ENCODE results near the gene HES6. TPM values are rescaled to one million over a fixed set of nuclear protein-coding genes. Genes with fewer than 3 reads are reported as not detected.

The HES6 gene
- total and polyA plus RNA-seq, 8 donors: 4.9 to 22.7 (median 16.0) TPM

DNA sequence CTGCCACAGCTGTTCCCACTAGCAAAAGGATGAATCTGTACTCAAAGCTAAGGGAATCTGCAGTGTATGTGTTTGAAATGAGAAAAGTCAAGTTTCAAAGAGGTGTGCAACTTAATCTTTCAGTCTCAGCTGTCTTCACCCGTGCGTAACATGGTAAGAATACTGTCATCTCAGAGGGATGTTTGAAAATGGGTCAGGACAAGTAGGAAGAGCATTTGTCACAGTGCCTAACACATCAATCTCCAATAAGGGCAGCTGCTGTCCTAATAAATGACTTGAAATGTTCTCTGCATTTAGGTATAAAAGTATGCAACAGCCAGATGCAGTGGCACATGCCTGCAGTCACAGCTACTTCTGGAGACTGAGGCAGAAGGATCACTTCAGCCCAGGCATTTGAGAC, 49.4 kb downstream of the HES6 start:
- Histone ChIP-seq H3K9me3 (no peaks in the 10 kb centered on the region), H3K27ac (no peak overlapping the region), H3K4me1 (no peaks in the 10 kb centered on the region), H3K4me3 (no peak overlapping the region), H3K27me3 (no peaks in the 10 kb centered on the region), H3K36me3 (peaks cover 2 to 83% (median 24%) of the 10 kb centered on the region in 3 donors)
- intact Hi-C loops (cut with DNase I): no loop called here
- DNase-seq (no peak), FAIRE-seq (no peak), ATAC-seq (no peak)
- 91 to 93% methylated on average over 2 of the region's 2 CpGs for WGBS, 2 donors
- TF ChIP-seq, protein P1, sequence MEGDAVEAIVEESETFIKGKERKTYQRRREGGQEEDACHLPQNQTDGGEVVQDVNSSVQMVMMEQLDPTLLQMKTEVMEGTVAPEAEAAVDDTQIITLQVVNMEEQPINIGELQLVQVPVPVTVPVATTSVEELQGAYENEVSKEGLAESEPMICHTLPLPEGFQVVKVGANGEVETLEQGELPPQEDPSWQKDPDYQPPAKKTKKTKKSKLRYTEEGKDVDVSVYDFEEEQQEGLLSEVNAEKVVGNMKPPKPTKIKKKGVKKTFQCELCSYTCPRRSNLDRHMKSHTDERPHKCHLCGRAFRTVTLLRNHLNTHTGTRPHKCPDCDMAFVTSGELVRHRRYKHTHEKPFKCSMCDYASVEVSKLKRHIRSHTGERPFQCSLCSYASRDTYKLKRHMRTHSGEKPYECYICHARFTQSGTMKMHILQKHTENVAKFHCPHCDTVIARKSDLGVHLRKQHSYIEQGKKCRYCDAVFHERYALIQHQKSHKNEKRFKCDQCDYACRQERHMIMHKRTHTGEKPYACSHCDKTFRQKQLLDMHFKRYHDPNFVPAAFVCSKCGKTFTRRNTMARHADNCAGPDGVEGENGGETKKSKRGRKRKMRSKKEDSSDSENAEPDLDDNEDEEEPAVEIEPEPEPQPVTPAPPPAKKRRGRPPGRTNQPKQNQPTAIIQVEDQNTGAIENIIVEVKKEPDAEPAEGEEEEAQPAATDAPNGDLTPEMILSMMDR (IDR thresholded peaks at IDR 0.05): no peak

Other genes with a start within 250 kb of the HES6 start
- gene SCLY, start 179.0 kb downstream of the HES6 start, total RNA-seq: 10 to 100 TPM; 16.7 to 33.5 (median 29.0) TPM
- 10 to 100 TPM; 13.8 to 17.1 TPM for gene SCLY, start 179.0 kb downstream of the HES6 start, polyA plus RNA-seq
- gene ESPNL, start 139.7 kb downstream of the HES6 start, total RNA-seq: under 1 TPM in 5 of 6 donors, not detected in 1; 0.05 to 0.72 (median 0.12) TPM
- gene ESPNL, start 139.7 kb downstream of the HES6 start, polyA plus RNA-seq: under 1 TPM; 0.38 to 0.42 TPM
- gene KLHL30, start 101.4 kb downstream of the HES6 start, total RNA-seq: under 1 TPM in 4 of 6 donors, not detected in 2; 0.03 to 0.14 (median 0.11) TPM
- under 1 TPM; 0.08 to 0.12 TPM for gene KLHL30, start 101.4 kb downstream of the HES6 start, polyA plus RNA-seq
- under 1 TPM in 4 of 6 donors, not detected in 2; 0.14 to 0.88 (median 0.54) TPM for gene ERFE, start 81.1 kb downstream of the HES6 start, total RNA-seq
- 1 to 10 TPM in 1 of 2 donors, under 1 TPM in 1; 0.61 to 4.9 TPM for gene ERFE, start 81.1 kb downstream of the HES6 start, polyA plus RNA-seq
- gene ILKAP, start 36.3 kb downstream of the HES6 start, total RNA-seq: 10 to 100 TPM; 14.0 to 25.5 (median 19.3) TPM
- 10 to 100 TPM; 62.8 to 91.6 TPM for gene ILKAP, start 36.3 kb downstream of the HES6 start, polyA plus RNA-seq
- 10 to 100 TPM in 2 of 6 donors, 1 to 10 TPM in 4; 7.8 to 11.7 (median 9.3) TPM for gene PER2, start 48.6 kb upstream of the HES6 start, total RNA-seq
- 10 to 100 TPM in 1 of 2 donors, 1 to 10 TPM in 1; 6.9 to 12.2 TPM for gene PER2, start 48.6 kb upstream of the HES6 start, polyA plus RNA-seq
- gene TRAF3IP1, start 80.5 kb upstream of the HES6 start, total RNA-seq: 10 to 100 TPM in 1 of 6 donors, 1 to 10 TPM in 5; 4.9 to 10.3 (median 7.9) TPM
- 1 to 10 TPM; 4.7 to 7.0 TPM for gene TRAF3IP1, start 80.5 kb upstream of the HES6 start, polyA plus RNA-seq
- gene ASB1, start 186.9 kb upstream of the HES6 start, total RNA-seq: 10 to 100 TPM; 11.3 to 15.3 (median 12.9) TPM
- 10 to 100 TPM; 14.6 to 25.1 TPM for gene ASB1, start 186.9 kb upstream of the HES6 start, polyA plus RNA-seq